Endothelial cell (in vitro differentiated cells): ENCODE measurements around the gene KSR1. TPM values are rescaled to one million over a fixed set of nuclear protein-coding genes. Genes with fewer than 3 reads are reported as not detected.
"Not testable (repeated sequence)": the region's sequence is repeated elsewhere in the genome, so short reads cannot be mapped to it uniquely, and the experiment has no call there.

Source experiments
- DNase-seq: peaks from one replicate; pipeline ENCODE4 v3.0.0; 2021; ENCODE audit warnings: low spot score
- H3K27ac Mint-ChIP-seq: one replicate; pipeline ENCODE4 v1.8.0; 2021; ENCODE audit warnings: mixed read lengths, inconsistent platforms; ENCODE audit not compliant: unreplicated experiment
- H3K27me3 Mint-ChIP-seq: one replicate; pipeline ENCODE4 v1.8.0; 2021; ENCODE audit warnings: mild to moderate bottlenecking, moderate library complexity, mixed read lengths, inconsistent platforms; ENCODE audit not compliant: unreplicated experiment
- H3K36me3 Mint-ChIP-seq: one replicate; pipeline ENCODE4 v1.8.0; 2021; ENCODE audit warnings: mild to moderate bottlenecking, low read depth, mixed read lengths, inconsistent platforms; ENCODE audit not compliant: unreplicated experiment
- H3K4me1 Mint-ChIP-seq: one replicate; pipeline ENCODE4 v1.8.0; 2021; ENCODE audit warnings: mild to moderate bottlenecking, mixed read lengths, inconsistent platforms; ENCODE audit not compliant: unreplicated experiment
- H3K4me3 Mint-ChIP-seq: one replicate; pipeline ENCODE4 v1.8.0; 2021; ENCODE audit warnings: mild to moderate bottlenecking, mixed read lengths, inconsistent platforms; ENCODE audit not compliant: unreplicated experiment
- H3K9me3 Mint-ChIP-seq: one replicate; pipeline ENCODE4 v1.8.0; 2021; ENCODE audit warnings: mixed read lengths, inconsistent platforms; ENCODE audit not compliant: unreplicated experiment
- CTCF ChIP-seq: fragments of 200-600 bp; sonication (generic); IDR thresholded peaks from one replicate; pipeline ENCODE4 v1.5.0; 2021; ENCODE audit warnings: antibody characterized with exemption; ENCODE audit not compliant: unreplicated experiment
- total RNA-seq: library from RNA; stranded (reverse); fragmentation: NEBNext Ultra II Directional; extraction: Animal tissue kit (Norgen Biotek cat#: 25700); gene quantifications from one replicate; pipeline ENCODE4 v1.2.1, GENCODE V29; 2021; ENCODE audit not compliant: unreplicated experiment

KSR1 gene
- total RNA-seq, 1 donor from 2014 or later, result 65.2 TPM

- H3K36me3 Mint-ChIP-seq, result no peaks in the 10 kb centered on the region
- H3K27ac Mint-ChIP-seq, result no peak overlapping the region
- H3K9me3 Mint-ChIP-seq, result no peaks in the 10 kb centered on the region
- peaks cover 10% of the 10 kb centered on the region for H3K27me3 Mint-ChIP-seq
- no peak for TF ChIP-seq CTCF
- no peak overlapping the region for H3K4me3 Mint-ChIP-seq
- DNase-seq, result no peak
- no peaks in the 10 kb centered on the region for H3K4me1 Mint-ChIP-seq
These were observed 215.3 kb downstream of the KSR1 start for GRCh38 chr17:27671591-27671910.

GRCh38 chr17:27671977-27672480 lies 215.8 kb downstream of the KSR1 start:
- peaks cover 10% of the 10 kb centered on the region for H3K27me3 Mint-ChIP-seq
- not testable (repeated sequence) for H3K36me3 Mint-ChIP-seq, H3K4me1 Mint-ChIP-seq, DNase-seq, H3K4me3 Mint-ChIP-seq, H3K9me3 Mint-ChIP-seq, H3K27ac Mint-ChIP-seq

- TF ChIP-seq CTCF, result no peak
- Mint-ChIP-seq H3K4me3 (no peak overlapping the region), H3K36me3 (no peaks in the 10 kb centered on the region), H3K4me1 (no peaks in the 10 kb centered on the region), H3K27me3 (peaks cover 9% of the 10 kb centered on the region), H3K9me3 (no peaks in the 10 kb centered on the region), H3K27ac (no peak overlapping the region)
- no peak for DNase-seq
These were observed 218.1 kb downstream of the KSR1 start for GRCh38 chr17:27674335-27674734.

Other genes starting within 250 kb of the KSR1 start
- 443 TPM for gene WSB1, start 162.3 kb upstream of the KSR1 start, total RNA-seq
- gene LGALS9, start 174.7 kb downstream of the KSR1 start, total RNA-seq, result 5.8 TPM